ENCODE measurements around the gene NDEL1.

DNA sequence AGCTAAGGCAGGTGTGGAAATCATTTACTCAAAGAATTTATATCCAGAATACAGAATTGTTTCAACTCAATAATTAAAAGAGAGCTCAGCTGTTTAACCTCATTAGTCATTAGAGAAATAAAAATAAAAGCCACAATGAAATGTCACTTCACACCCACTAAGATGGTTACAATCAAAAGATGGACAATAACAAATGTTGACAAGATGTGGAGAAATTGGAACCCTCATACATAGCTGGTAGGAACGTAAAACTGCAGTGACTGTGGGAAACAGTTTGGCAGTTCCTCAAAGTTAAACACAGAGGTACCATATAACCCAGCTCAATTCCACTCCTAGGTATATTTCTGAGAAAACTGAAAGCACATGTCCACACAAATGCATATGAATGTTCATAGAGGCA lies 49.8 kb downstream of the NDEL1 start:
- TF ChIP-seq CTCF (IDR thresholded peaks at IDR 0.05; ENCODE audit: low read depth, low read length, missing input control), result no peak
- TF ChIP-seq, protein P1, sequence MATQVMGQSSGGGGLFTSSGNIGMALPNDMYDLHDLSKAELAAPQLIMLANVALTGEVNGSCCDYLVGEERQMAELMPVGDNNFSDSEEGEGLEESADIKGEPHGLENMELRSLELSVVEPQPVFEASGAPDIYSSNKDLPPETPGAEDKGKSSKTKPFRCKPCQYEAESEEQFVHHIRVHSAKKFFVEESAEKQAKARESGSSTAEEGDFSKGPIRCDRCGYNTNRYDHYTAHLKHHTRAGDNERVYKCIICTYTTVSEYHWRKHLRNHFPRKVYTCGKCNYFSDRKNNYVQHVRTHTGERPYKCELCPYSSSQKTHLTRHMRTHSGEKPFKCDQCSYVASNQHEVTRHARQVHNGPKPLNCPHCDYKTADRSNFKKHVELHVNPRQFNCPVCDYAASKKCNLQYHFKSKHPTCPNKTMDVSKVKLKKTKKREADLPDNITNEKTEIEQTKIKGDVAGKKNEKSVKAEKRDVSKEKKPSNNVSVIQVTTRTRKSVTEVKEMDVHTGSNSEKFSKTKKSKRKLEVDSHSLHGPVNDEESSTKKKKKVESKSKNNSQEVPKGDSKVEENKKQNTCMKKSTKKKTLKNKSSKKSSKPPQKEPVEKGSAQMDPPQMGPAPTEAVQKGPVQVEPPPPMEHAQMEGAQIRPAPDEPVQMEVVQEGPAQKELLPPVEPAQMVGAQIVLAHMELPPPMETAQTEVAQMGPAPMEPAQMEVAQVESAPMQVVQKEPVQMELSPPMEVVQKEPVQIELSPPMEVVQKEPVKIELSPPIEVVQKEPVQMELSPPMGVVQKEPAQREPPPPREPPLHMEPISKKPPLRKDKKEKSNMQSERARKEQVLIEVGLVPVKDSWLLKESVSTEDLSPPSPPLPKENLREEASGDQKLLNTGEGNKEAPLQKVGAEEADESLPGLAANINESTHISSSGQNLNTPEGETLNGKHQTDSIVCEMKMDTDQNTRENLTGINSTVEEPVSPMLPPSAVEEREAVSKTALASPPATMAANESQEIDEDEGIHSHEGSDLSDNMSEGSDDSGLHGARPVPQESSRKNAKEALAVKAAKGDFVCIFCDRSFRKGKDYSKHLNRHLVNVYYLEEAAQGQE (IDR thresholded peaks at IDR 0.05), result no peak
- no peak for TF ChIP-seq TAF1 (conservative IDR thresholded peaks at IDR 0.05)
- TF ChIP-seq YY1 (IDR thresholded peaks at IDR 0.05), result no peak
- TF ChIP-seq JUND (IDR thresholded peaks at IDR 0.05), result no peak
- no peak for TF ChIP-seq GABPA (IDR thresholded peaks at IDR 0.05 in 1 of 2, conservative IDR thresholded peaks at IDR 0.05 in 1 of 2)
- TF ChIP-seq SP1 (IDR thresholded peaks at IDR 0.05), result no peak
- TF ChIP-seq RAD21 (IDR thresholded peaks at IDR 0.05), result no peak
- TF ChIP-seq HNF4G (IDR thresholded peaks at IDR 0.05), result no peak
- TF ChIP-seq HNF4A (conservative IDR thresholded peaks at IDR 0.05), result no peak
